ENCODE results near the gene ALDOA. TPM values are rescaled to one million over a fixed set of nuclear protein-coding genes. Genes with fewer than 3 reads are reported as not detected.

The ALDOA gene
- total RNA-seq, 4 donors from 2014 or later, result 794 to 967 (median 870) TPM

GRCh38 chr16:30060836-30061554 lies 4.6 kb upstream of the ALDOA start:
- peaks cover 24% of the 10 kb centered on the region for H3K4me1 ChIP-seq
- no peaks in the 10 kb centered on the region for H3K36me3 ChIP-seq
- H3K9me3 ChIP-seq, result no peaks in the 10 kb centered on the region
- WGBS, result 51% methylated on average over 2 of the region's 2 CpGs
- no peaks in the 10 kb centered on the region for H3K27me3 ChIP-seq
- TF ChIP-seq, protein P1, sequence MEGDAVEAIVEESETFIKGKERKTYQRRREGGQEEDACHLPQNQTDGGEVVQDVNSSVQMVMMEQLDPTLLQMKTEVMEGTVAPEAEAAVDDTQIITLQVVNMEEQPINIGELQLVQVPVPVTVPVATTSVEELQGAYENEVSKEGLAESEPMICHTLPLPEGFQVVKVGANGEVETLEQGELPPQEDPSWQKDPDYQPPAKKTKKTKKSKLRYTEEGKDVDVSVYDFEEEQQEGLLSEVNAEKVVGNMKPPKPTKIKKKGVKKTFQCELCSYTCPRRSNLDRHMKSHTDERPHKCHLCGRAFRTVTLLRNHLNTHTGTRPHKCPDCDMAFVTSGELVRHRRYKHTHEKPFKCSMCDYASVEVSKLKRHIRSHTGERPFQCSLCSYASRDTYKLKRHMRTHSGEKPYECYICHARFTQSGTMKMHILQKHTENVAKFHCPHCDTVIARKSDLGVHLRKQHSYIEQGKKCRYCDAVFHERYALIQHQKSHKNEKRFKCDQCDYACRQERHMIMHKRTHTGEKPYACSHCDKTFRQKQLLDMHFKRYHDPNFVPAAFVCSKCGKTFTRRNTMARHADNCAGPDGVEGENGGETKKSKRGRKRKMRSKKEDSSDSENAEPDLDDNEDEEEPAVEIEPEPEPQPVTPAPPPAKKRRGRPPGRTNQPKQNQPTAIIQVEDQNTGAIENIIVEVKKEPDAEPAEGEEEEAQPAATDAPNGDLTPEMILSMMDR (IDR thresholded peaks at IDR 0.05), result no peak
- no peak for TF ChIP-seq POLR2AphosphoS5 (IDR thresholded peaks at IDR 0.05)
- H3K4me3 ChIP-seq, result no peak overlapping the region
- no peak for DNase-seq (ENCODE audit: low spot score in 2 of 2)
- H3K27ac ChIP-seq, result peak overlapping the region; percentile 20

GRCh38 chr16:30063278-30063892 lies 2.2 kb upstream of the ALDOA start:
- Histone ChIP-seq H3K27ac (peak overlapping the region; percentile 98), H3K4me3 (peak overlapping the region; percentile 96), H3K9me3 (no peaks in the 10 kb centered on the region), H3K36me3 (peaks cover 11% of the 10 kb centered on the region), H3K27me3 (no peaks in the 10 kb centered on the region), H3K4me1 (peaks cover 45% of the 10 kb centered on the region)
- no peak for TF ChIP-seq POLR2AphosphoS5 (IDR thresholded peaks at IDR 0.05)
- TF ChIP-seq, protein P1 (IDR thresholded peaks at IDR 0.05), result no peak
- TF ChIP-seq POLR2A (IDR thresholded peaks at IDR 0.05), result no peak
- TF ChIP-seq EP300 (IDR thresholded peaks at IDR 0.05), result no peak
- DNase-seq (ENCODE audit: low spot score in 2 of 2), result no peak
- 53% methylated on average over 8 of the region's 12 CpGs for WGBS

DNA sequence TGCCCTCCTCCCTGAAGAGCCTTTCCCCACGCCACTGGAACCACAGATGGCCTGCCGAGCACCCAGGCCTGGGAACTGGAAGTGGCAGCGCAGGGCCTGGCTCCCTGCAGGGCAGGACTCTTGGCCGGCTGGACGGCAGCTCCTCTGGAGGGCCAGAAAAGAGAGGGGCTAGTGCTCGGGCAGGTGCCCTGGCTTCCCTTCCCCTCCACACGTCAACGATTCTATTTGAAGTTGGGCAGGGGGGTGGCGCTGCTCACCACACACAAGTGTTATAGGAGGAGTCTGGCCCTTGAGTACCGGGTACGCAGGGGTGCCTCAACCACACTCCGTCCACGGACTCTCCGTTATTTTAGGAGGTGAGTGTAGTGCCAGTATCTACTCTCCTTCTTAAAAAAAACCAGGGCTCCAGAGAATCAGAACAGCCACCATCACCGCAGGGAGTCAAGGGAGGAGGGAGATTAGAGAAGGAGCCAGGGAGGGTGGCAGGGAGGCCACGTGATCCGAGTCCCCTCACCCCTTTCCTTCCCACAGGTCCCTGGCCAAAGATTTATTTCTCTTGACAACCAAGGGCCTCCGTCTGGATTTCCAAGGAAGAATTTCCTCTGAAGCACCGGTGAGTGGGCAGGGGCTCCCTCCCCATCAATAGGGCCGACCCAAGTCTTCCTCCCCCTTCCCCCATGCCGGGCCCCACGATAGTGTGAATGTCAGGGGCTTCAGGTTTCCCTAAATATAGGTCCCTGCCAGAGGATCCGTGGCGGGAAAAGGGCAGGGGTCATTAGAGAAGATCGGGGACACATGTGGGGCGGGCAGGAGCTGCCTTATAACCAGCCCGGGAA lies 1.4 kb upstream of the ALDOA start:
- whole genome bisulfite sequencing, result 0% methylated on average over 13 of the region's 27 CpGs
- Histone ChIP-seq H3K27me3 (no peaks in the 10 kb centered on the region), H3K36me3 (peaks cover 18% of the 10 kb centered on the region), H3K9me3 (no peaks in the 10 kb centered on the region), H3K27ac (peak overlapping the region; percentile 98), H3K4me1 (peaks cover 52% of the 10 kb centered on the region), H3K4me3 (peak overlapping the region; percentile 96)
- TF ChIP-seq, protein P1 (IDR thresholded peaks at IDR 0.05), result peak in 1 of 2 donors; percentile 28
- TF ChIP-seq POLR2AphosphoS5 (IDR thresholded peaks at IDR 0.05), result no peak
- DNase-seq (ENCODE audit: low spot score in 2 of 2), result no peak

- no peak for DNase-seq (ENCODE audit: low spot score in 2 of 2)
- TF ChIP-seq, protein P1 (IDR thresholded peaks at IDR 0.05), result no peak
- TF ChIP-seq EP300 (IDR thresholded peaks at IDR 0.05) (no peak), POLR2A (IDR thresholded peaks at IDR 0.05) (no peak), POLR2AphosphoS5 (IDR thresholded peaks at IDR 0.05) (no peak)
- Histone ChIP-seq H3K4me1 (peaks cover 58% of the 10 kb centered on the region), H3K9me3 (no peaks in the 10 kb centered on the region), H3K27ac (peak overlapping the region; percentile 98), H3K4me3 (peak overlapping the region; percentile 96), H3K27me3 (no peaks in the 10 kb centered on the region), H3K36me3 (peaks cover 24% of the 10 kb centered on the region)
- WGBS, result 3% methylated on average over 10 of the region's 25 CpGs
Observed at GRCh38 chr16:30064729-30065101, 845 bp upstream of the ALDOA start.
